Type B pancreatic cell (in vitro differentiated cells): Measurements from ENCODE around the gene PRKN. TPM values are rescaled to one million over a fixed set of nuclear protein-coding genes. Genes with fewer than 3 reads are reported as not detected.

Experiments
- DNase-seq: peaks from one replicate; pipeline ENCODE4 v3.0.0; 2021; ENCODE audit warnings: mixed read lengths; ENCODE audit not compliant: unreplicated experiment; ENCODE audit errors: extremely low spot score
- H3K27ac Mint-ChIP-seq: 2 replicates; pipeline ENCODE4 v1.8.0; 2021; ENCODE audit warnings: mild to moderate bottlenecking, mixed read lengths
- H3K27me3 Mint-ChIP-seq: 2 replicates; pipeline ENCODE4 v1.8.0; 2021; ENCODE audit warnings: mixed read lengths
- H3K36me3 Mint-ChIP-seq: 2 replicates; pipeline ENCODE4 v1.8.0; 2021; ENCODE audit warnings: mixed read lengths
- H3K4me1 Mint-ChIP-seq: one replicate; pipeline ENCODE4 v1.8.0; 2021; ENCODE audit warnings: mixed read lengths; ENCODE audit not compliant: unreplicated experiment
- H3K4me3 Mint-ChIP-seq: 2 replicates; pipeline ENCODE4 v1.8.0; 2021; ENCODE audit warnings: mild to moderate bottlenecking, mixed read lengths
- H3K9me3 Mint-ChIP-seq: 2 replicates; pipeline ENCODE4 v1.8.0; 2021; ENCODE audit warnings: mixed read lengths
- total RNA-seq: library from RNA; stranded (reverse); gene quantifications from 2 replicates; pipeline ENCODE4 v1.2.1, GENCODE V29; 2021; ENCODE audit warnings: low replicate concordance
- TF ChIP-seq, protein P1 (sequence below): fragments of 200-600 bp; sonication (generic); conservative IDR thresholded peaks from 2 replicates; pipeline ENCODE4 v1.5.0; 2021; ENCODE audit warnings: antibody characterized with exemption, mild to moderate bottlenecking

PRKN gene
- total RNA-seq, 1 donor from 2014 or later, result 6.2 TPM

DNA sequence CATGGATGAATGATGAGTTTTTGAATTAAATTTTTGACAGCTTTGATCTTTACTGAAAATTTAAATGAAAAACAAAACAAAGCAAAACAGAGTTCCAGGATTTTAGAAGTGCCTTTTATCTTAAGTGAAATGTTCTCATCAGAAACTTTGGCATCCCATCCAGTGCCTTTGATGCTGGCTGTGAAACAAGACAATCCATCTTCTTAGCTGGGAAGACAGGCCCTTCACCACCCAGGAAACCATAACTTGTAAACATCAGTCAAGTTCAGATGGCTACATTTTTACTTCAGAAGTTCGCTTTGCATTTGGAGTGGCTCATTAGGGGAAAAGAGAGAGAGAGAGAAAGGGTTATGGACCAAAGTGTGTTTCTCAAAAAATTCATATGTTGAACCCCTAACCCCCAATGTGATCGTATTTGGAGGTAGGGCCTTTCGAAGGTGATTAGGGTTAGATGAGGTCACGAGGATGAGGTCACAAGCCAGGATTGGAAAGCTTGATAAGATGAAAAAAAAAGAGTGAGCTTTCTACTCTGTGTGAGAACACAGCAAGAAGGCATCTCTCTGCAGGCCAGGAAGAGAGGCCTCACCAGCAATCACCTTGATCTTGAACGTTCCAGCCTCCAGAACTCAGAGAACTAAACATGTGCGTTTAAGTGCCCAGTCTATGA lies 366.5 kb downstream of the PRKN start:
- TF ChIP-seq, protein P1, sequence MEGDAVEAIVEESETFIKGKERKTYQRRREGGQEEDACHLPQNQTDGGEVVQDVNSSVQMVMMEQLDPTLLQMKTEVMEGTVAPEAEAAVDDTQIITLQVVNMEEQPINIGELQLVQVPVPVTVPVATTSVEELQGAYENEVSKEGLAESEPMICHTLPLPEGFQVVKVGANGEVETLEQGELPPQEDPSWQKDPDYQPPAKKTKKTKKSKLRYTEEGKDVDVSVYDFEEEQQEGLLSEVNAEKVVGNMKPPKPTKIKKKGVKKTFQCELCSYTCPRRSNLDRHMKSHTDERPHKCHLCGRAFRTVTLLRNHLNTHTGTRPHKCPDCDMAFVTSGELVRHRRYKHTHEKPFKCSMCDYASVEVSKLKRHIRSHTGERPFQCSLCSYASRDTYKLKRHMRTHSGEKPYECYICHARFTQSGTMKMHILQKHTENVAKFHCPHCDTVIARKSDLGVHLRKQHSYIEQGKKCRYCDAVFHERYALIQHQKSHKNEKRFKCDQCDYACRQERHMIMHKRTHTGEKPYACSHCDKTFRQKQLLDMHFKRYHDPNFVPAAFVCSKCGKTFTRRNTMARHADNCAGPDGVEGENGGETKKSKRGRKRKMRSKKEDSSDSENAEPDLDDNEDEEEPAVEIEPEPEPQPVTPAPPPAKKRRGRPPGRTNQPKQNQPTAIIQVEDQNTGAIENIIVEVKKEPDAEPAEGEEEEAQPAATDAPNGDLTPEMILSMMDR, result no peak
- H3K9me3 Mint-ChIP-seq, result no peaks in the 10 kb centered on the region
- H3K36me3 Mint-ChIP-seq, result peaks cover 5% of the 10 kb centered on the region
- no peak overlapping the region for H3K27ac Mint-ChIP-seq
- no peak overlapping the region for H3K4me3 Mint-ChIP-seq
- no peak for DNase-seq
- H3K27me3 Mint-ChIP-seq, result no peaks in the 10 kb centered on the region
- H3K4me1 Mint-ChIP-seq, result peaks cover 7% of the 10 kb centered on the region

DNA sequence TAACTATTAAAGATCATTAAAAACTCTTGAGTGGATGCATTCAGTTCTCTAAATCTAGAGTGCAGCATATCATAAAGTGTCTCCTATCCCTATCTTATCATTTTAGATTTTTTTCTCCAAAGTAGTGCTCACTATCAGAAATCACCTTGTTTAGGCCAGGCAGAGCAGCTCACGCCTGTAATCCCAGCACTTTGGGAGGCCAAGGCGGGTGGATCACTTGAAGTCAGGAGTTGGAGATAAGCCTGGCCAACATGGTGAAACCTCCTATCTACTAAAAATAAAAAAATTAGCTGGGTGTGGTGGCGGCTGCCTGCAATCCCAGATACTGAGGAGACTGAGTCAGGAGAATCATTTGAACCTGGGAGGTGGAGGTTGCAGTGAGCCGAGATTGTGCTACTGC lies 368.9 kb downstream of the PRKN start:
- Mint-ChIP-seq H3K4me1 (peaks cover 7% of the 10 kb centered on the region), H3K9me3 (no peaks in the 10 kb centered on the region), H3K27me3 (no peaks in the 10 kb centered on the region), H3K36me3 (no peaks in the 10 kb centered on the region), H3K27ac (no peak overlapping the region), H3K4me3 (no peak overlapping the region)
- TF ChIP-seq, protein P1, result no peak
- DNase-seq, result no peak

DNA sequence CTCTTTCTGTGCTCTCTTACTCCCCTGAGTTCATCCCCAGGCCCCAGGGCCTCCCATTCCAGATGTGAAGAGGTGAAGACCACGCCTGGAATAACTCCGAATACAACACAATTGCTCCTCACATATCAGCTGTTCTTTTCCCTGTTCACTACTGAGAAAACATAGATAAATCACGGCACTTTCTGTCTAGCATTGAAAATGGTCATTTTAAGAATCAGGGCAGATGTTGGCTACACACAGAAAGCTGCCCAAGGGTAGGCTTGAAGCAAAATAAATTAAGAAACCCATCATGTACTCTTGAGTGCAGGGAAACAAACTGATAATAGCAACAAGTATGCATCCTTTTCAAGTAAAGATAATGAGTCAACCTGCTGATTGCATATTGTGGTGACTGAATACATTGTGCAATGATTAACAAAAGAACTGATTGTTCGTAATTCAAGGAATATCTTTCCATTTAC lies 382.5 kb downstream of the PRKN start:
- TF ChIP-seq, protein P1, result no peak
- no peak for DNase-seq
- Mint-ChIP-seq H3K36me3 (peaks cover 7% of the 10 kb centered on the region), H3K27me3 (peaks cover 3% of the 10 kb centered on the region), H3K9me3 (peaks cover 10% of the 10 kb centered on the region), H3K4me3 (no peak overlapping the region), H3K27ac (no peak overlapping the region), H3K4me1 (peaks cover 24% of the 10 kb centered on the region)

DNA sequence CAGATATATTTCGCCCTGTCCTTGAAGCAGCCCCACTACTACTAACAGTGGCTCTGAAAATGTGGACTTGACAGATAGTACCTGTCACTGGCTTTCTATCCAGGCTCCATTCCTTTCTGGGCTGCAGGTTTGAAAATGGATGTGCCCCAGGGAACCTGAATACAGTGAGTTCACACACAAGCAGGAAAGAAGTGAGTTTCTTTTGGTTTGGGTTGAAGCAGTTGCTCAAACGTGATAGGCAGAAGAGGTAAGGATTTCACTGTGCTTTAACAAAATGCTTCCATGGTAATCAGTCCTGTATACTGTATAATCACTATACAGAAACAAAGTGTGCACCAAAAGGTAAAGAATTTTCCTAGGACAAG lies 382.9 kb downstream of the PRKN start:
- no peak for DNase-seq
- Mint-ChIP-seq H3K4me1 (peaks cover 24% of the 10 kb centered on the region), H3K27me3 (peaks cover 3% of the 10 kb centered on the region), H3K9me3 (peaks cover 10% of the 10 kb centered on the region), H3K27ac (no peak overlapping the region), H3K4me3 (no peak overlapping the region), H3K36me3 (peaks cover 7% of the 10 kb centered on the region)
- TF ChIP-seq, protein P1, result no peak

DNA sequence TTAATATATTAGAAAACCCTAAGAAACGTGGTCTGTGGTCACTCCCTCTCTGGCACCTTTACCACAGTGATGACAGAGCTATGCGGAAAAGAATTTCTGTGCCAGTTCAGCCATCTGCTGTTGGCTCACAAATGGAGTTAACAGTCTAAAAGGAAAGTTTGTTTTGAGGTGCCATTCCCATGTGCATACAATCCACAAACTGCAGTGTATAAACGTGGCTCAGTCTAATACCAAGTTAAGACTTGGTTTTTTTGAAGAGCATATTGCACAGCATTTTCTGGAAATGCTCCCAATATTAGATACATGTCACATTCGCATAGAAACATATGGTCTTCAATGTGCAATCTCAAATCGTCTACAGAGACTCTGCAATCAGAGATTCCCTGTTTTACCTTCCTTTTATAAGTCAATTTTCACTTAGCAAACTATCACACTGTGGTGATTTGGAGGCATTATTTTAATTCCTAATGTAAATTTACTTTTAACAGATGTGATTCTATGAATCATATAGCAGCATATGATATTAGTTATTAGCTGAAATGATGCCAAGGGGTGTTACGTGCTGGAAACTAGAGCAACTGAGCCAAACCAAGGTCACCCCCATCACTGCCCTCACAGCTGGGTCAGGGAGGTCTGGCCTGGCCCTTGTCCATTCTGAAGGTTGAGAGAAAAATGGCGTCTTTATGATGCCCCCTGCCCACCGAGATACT lies 383.5 kb downstream of the PRKN start:
- Mint-ChIP-seq H3K9me3 (peaks cover 10% of the 10 kb centered on the region), H3K4me1 (peaks cover 24% of the 10 kb centered on the region), H3K36me3 (peaks cover 7% of the 10 kb centered on the region), H3K4me3 (no peak overlapping the region), H3K27ac (no peak overlapping the region), H3K27me3 (peaks cover 3% of the 10 kb centered on the region)
- TF ChIP-seq, protein P1, result no peak
- DNase-seq, result no peak
